ENCODE measurements around the gene HAUS6.

DNA sequence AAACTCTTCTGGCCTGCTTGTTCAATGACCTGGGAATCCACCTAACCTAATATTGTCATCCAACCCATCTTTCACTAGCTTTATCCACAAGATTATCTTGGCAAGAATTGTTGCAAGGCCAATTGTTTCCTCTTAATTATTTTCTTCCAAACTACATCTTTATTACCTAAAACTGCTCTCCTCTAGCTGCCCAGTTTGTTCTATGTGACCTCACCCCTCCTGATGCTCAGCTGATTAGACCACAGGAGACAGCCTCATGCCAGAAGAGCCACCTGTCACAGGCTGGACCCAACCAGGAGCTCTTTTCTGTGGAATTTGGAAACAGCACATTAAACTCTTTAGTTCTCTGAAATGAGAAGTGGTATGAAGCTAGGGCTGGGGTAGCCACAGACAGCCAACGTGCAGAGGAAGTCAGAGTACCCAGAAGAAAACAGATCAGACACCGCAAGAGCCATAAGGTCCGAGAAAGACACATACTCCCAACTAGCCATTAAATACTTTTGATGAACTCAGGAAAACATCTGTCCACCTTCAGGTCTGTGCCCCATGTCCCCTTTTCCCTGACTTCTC, 81.7 kb downstream of the HAUS6 start:
- no peak for TF ChIP-seq CTCF (IDR thresholded peaks at IDR 0.05)
- no peak for TF ChIP-seq POLR2A (IDR thresholded peaks at IDR 0.05)

Data from uterus (tissue), 2 donors.